ENCODE data around the gene CATSPERE. TPM values are rescaled to one million over a fixed set of nuclear protein-coding genes. Genes with fewer than 3 reads are reported as not detected.
A peak's percentile ranks its signal among the peaks of the same experiment; 100 is the strongest.

CATSPERE gene
- total RNA-seq, 1 experiment from 2014 or later: 1.3 TPM

GRCh38 chr1:244652623-244653438 lies 191.8 kb downstream of the CATSPERE start, which contains the start of gene DESI2:
Gene DESI2 (plus strand): TSS chr1:244653126. CDS start chr1:244653314, 188 bp downstream.
- peak; percentile 77 for TF ChIP-seq CTCF (IDR thresholded peaks at IDR 0.05; ENCODE audit: unreplicated experiment)
- intact Hi-C loops (cut with micrococcal nuclease; ENCODE audit: unreplicated experiment): loop anchor here (10.0 kb wide), 1 partner anchor 198 kb away; the partner anchor contains the start of gene ADSS2
- no peaks in the 10 kb centered on the region for H3K36me3 Mint-ChIP-seq (ENCODE audit: insufficient read depth, unreplicated experiment)
- no TSS peak for BruUV-seq (replicated peaks)
- H3K4me3 Mint-ChIP-seq (ENCODE audit: low read depth, unreplicated experiment): no peak within 1 kb of the TSS
- H3K9me3 Mint-ChIP-seq (ENCODE audit: low read depth, unreplicated experiment): no peaks in the 10 kb centered on the region
- H3K27ac Mint-ChIP-seq (ENCODE audit: unreplicated experiment): no peak within 1 kb of the TSS
- peak; percentile 98 for DNase-seq
- CTCF ChIA-PET: interaction anchor here (0.8 to 1.2 kb wide), 5 partner anchors 29 to 182 kb away, joined by 3 to 8 read pairs (median 4); no protein-coding TSS in a partner anchor
- peaks cover 7% of the 10 kb centered on the region for H3K4me1 Mint-ChIP-seq (ENCODE audit: low read depth, unreplicated experiment)
- H3K27me3 Mint-ChIP-seq (ENCODE audit: unreplicated experiment): peaks cover 20% of the 10 kb centered on the region

- no peak overlapping the region for H3K27ac Mint-ChIP-seq (ENCODE audit: unreplicated experiment)
- no peaks in the 10 kb centered on the region for H3K9me3 Mint-ChIP-seq (ENCODE audit: low read depth, unreplicated experiment)
- peak; percentile 17 for TF ChIP-seq CTCF (IDR thresholded peaks at IDR 0.05; ENCODE audit: unreplicated experiment)
- H3K36me3 Mint-ChIP-seq (ENCODE audit: insufficient read depth, unreplicated experiment): no peaks in the 10 kb centered on the region
- intact Hi-C loops (cut with micrococcal nuclease; ENCODE audit: unreplicated experiment): loop anchor here (1.0 to 10.0 kb wide), 2 partner anchors 50 to 199 kb away; partner anchors contain the start of gene ADSS2
- H3K4me1 Mint-ChIP-seq (ENCODE audit: low read depth, unreplicated experiment): peaks cover 7% of the 10 kb centered on the region
- H3K27me3 Mint-ChIP-seq (ENCODE audit: unreplicated experiment): peaks cover 20% of the 10 kb centered on the region
- CTCF ChIA-PET: interaction anchor here (0.9 to 1.2 kb wide), 3 partner anchors 50 to 181 kb away, joined by 3 to 5 read pairs (median 4); no protein-coding TSS in a partner anchor
- H3K4me3 Mint-ChIP-seq (ENCODE audit: low read depth, unreplicated experiment): no peak overlapping the region
- DNase-seq: no peak
- BruUV-seq (replicated peaks): no TSS peak
These were observed 192.5 kb downstream of the CATSPERE start for GRCh38 chr1:244653439-244654107.

- DNase-seq: no peak
- intact Hi-C loops (cut with micrococcal nuclease; ENCODE audit: unreplicated experiment): loop anchor here (1.0 to 10.0 kb wide), 2 partner anchors 51 to 200 kb away; partner anchors contain the start of gene ADSS2
- Mint-ChIP-seq H3K27me3 (ENCODE audit: unreplicated experiment) (peaks cover 17% of the 10 kb centered on the region), H3K36me3 (ENCODE audit: insufficient read depth, unreplicated experiment) (no peaks in the 10 kb centered on the region), H3K4me3 (ENCODE audit: low read depth, unreplicated experiment) (no peak overlapping the region), H3K9me3 (ENCODE audit: low read depth, unreplicated experiment) (no peaks in the 10 kb centered on the region), H3K27ac (ENCODE audit: unreplicated experiment) (no peak overlapping the region), H3K4me1 (ENCODE audit: low read depth, unreplicated experiment) (peaks cover 7% of the 10 kb centered on the region)
- no peak for TF ChIP-seq CTCF (IDR thresholded peaks at IDR 0.05; ENCODE audit: unreplicated experiment)
- CTCF ChIA-PET: interaction anchor here (0.9 to 1.2 kb wide), 3 partner anchors 51 to 180 kb away, joined by 3 to 5 read pairs (median 4); no protein-coding TSS in a partner anchor
- BruUV-seq (replicated peaks): TSS peak; percentile 40
These were observed 193.3 kb downstream of the CATSPERE start for GRCh38 chr1:244654108-244655038.

Data from Calu3 (cell line).